OCI-LY1 (cell line): ENCODE results near the gene BPNT1.
A peak's percentile ranks its signal among the peaks of the same experiment; 100 is the strongest.

Experiments used
- H2AFZ ChIP-seq: fragments of 200-600 bp; sonication (generic), shearing (Covaris generic); 2 replicates; pipeline ENCODE4 v1.6.0; 2014; ENCODE audit warnings: antibody characterized with exemption, mild to moderate bottlenecking, low read length
- H3F3A ChIP-seq: fragments of 200-600 bp; sonication (generic), shearing (Covaris generic); 2 replicates; pipeline ENCODE4 v1.6.0; 2014; ENCODE audit warnings: mild to moderate bottlenecking, antibody characterized with exemption, low read length, moderate library complexity; ENCODE audit not compliant: insufficient read depth
- H3K27ac ChIP-seq: fragments of 200-600 bp; sonication (generic); 2 replicates; pipeline ENCODE4 v1.5.1; 2014; ENCODE audit warnings: low read length, mixed run types, mild to moderate bottlenecking, low read depth; ENCODE audit not compliant: poor library complexity, severe bottlenecking
- H3K27me3 ChIP-seq: fragments of 200-600 bp; sonication (generic); 2 replicates; pipeline ENCODE4 v1.6.0; 2014; ENCODE audit warnings: antibody characterized with exemption, mild to moderate bottlenecking, low read length, moderate library complexity; ENCODE audit not compliant: insufficient read depth
- H3K36me3 ChIP-seq: fragments of 200-600 bp; sonication (generic); 2 replicates; pipeline ENCODE4 v1.6.1; 2014; ENCODE audit warnings: mild to moderate bottlenecking, antibody characterized with exemption, low read length, moderate library complexity, mixed read lengths; ENCODE audit not compliant: insufficient read depth
- H3K4me1 ChIP-seq: fragments of 200-600 bp; sonication (generic); 2 replicates; pipeline ENCODE4 v1.5.1; 2014; ENCODE audit warnings: mild to moderate bottlenecking, low read length, moderate library complexity; ENCODE audit not compliant: insufficient read depth, severe bottlenecking
- H3K4me2 ChIP-seq: fragments of 200-600 bp; sonication (generic), shearing (Covaris generic); 2 replicates; pipeline ENCODE4 v1.6.1; 2014; ENCODE audit warnings: low read length
- H3K4me3 ChIP-seq: fragments of 200-600 bp; sonication (generic); 2 replicates; pipeline ENCODE4 v1.5.1; 2014; ENCODE audit warnings: low read length, low read depth, mild to moderate bottlenecking, mixed read lengths; ENCODE audit not compliant: poor library complexity, severe bottlenecking
- H3K79me2 ChIP-seq: fragments of 200-600 bp; shearing (Covaris generic); 2 replicates; pipeline ENCODE4 v1.6.1; 2016; ENCODE audit warnings: mixed run types, low read length, mixed read lengths; ENCODE audit not compliant: insufficient read depth
- H3K9ac ChIP-seq: fragments of 200-600 bp; sonication (generic), shearing (Covaris generic); 2 replicates; pipeline ENCODE4 v1.6.1; 2014; ENCODE audit warnings: mild to moderate bottlenecking, low read length, mixed read lengths
- H3K9me2 ChIP-seq: fragments of 200-600 bp; sonication (generic), shearing (Covaris generic); 2 replicates; pipeline ENCODE4 v1.6.1; 2014; ENCODE audit warnings: low read depth, mild to moderate bottlenecking, low read length, mixed read lengths
- H3K9me3 ChIP-seq: fragments of 200-600 bp; shearing (Covaris generic); 2 replicates; pipeline ENCODE4 v1.6.1; 2014; ENCODE audit warnings: low read length, mixed read lengths
- H4K20me1 ChIP-seq: fragments of 200-600 bp; sonication (generic), shearing (Covaris generic); 2 replicates; pipeline ENCODE4 v1.6.0; 2016; ENCODE audit warnings: mild to moderate bottlenecking, low read length; ENCODE audit not compliant: insufficient read depth
- EZH2 ChIP-seq: fragments of 200-600 bp; sonication (generic), shearing (Covaris generic); IDR thresholded peaks from 2 replicates; pipeline ENCODE4 v1.8.0; 2017; ENCODE audit warnings: borderline replicate concordance, mixed run types, mild to moderate bottlenecking, antibody characterized with exemption, low read length, moderate library complexity, mixed read lengths
- TF ChIP-seq, protein P1 (sequence below): fragments of 200-600 bp; sonication (generic), shearing (Covaris generic); IDR thresholded peaks from 2 replicates; pipeline ENCODE4 v1.5.1; 2017; ENCODE audit warnings: mild to moderate bottlenecking, antibody characterized with exemption, low read length, moderate library complexity, mixed read lengths

The BPNT1 gene

DNA sequence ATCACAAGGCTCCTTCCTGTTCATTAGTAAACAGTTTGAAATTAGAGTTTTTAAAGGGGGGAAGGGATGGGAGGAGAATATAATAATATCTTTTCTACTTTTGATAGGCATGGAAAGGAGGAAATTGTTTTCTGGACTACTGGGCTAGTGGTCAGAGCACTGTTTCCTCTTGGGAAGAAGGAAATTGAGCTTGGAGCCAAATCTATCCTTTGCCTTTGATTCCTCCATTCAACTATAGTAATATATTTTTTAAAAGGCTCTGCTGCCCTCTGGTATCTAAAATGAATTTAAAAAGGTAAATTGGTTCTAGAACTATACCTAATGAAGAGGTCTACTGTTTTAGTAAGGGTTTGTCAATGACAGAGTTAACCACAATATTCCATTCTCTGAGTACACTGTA, 10.2 kb upstream of the BPNT1 start:
- Histone ChIP-seq H3K4me1 (peaks cover 10% of the 10 kb centered on the region), H3K79me2 (no peaks in the 10 kb centered on the region), H3K4me3 (no peak overlapping the region), H2AFZ (no peak overlapping the region), H3K9ac (no peak overlapping the region), H3K36me3 (peaks cover 75% of the 10 kb centered on the region), H3K27ac (no peak overlapping the region), H3K9me2 (no peaks in the 10 kb centered on the region), H3F3A (peaks cover 13% of the 10 kb centered on the region; the same call in 1 of the 2 replicates), H3K4me2 (no peak overlapping the region), H3K9me3 (no peaks in the 10 kb centered on the region), H3K27me3 (no peaks in the 10 kb centered on the region), H4K20me1 (no peaks in the 10 kb centered on the region)
- TF ChIP-seq, protein P1, sequence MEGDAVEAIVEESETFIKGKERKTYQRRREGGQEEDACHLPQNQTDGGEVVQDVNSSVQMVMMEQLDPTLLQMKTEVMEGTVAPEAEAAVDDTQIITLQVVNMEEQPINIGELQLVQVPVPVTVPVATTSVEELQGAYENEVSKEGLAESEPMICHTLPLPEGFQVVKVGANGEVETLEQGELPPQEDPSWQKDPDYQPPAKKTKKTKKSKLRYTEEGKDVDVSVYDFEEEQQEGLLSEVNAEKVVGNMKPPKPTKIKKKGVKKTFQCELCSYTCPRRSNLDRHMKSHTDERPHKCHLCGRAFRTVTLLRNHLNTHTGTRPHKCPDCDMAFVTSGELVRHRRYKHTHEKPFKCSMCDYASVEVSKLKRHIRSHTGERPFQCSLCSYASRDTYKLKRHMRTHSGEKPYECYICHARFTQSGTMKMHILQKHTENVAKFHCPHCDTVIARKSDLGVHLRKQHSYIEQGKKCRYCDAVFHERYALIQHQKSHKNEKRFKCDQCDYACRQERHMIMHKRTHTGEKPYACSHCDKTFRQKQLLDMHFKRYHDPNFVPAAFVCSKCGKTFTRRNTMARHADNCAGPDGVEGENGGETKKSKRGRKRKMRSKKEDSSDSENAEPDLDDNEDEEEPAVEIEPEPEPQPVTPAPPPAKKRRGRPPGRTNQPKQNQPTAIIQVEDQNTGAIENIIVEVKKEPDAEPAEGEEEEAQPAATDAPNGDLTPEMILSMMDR: no peak
- TF ChIP-seq EZH2: no peak

DNA sequence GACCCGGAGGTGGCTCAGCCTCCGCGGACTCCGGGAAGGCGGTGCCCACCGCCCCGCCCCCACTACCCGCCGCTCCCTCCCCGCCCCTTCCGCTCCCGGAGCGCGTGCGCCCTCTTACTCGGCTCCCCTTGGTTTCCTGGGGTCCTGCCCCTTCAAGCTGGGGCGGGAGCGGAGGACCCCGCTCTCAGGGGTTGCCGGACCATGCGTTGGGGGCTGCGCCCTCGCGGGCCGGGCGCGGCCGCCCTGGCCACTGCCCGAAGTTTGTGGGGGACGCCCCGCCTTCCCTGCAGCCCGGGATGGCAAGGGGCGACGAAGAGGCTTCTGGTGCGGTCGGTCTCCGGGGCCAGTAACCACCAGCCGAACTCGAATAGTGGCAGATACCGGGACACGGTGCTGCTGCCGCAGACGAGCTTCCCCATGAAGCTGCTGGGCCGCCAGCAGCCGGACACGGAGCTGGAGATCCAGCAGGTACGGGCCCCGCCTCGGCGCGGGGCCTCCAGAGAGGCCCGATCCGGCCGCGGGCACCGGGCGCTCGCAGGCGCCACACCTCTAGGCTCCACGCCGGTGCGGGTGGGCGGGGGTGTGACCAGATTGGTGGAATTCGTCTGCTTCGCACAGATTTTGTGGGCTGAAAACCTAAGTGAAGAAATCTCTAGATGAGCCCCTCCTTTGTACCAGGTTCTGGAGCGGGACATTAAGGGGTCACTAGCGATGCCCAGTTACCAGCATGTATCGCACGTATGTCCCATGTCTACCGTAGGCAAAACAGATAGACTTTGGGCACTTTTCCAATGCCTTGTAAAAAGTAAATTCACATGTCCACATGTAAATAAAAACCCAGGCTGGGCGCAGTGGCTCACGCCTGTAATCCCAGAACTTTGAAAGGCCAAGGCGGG, 4.7 kb upstream of the BPNT1 start, which contains the start of gene IARS2:
Gene IARS2, plus strand, starts transcription at position 117 of the 896 bp plus-strand sequence. Its CDS starts 85 bp downstream, at position 202.
- Histone ChIP-seq H4K20me1 (no peaks in the 10 kb centered on the region), H3K9ac (peak within 1 kb of the TSS; percentile 75), H3K4me2 (peak within 1 kb of the TSS; percentile 89), H3K4me3 (peak within 1 kb of the TSS; percentile 78), H3F3A (0 out of 2 replicates have a peak, but pooled peaks cover 7% of the 10 kb centered on the region), H3K27me3 (no peaks in the 10 kb centered on the region), H3K27ac (no peak within 1 kb of the TSS), H3K36me3 (peaks cover 26% of the 10 kb centered on the region), H3K79me2 (peaks cover 2% of the 10 kb centered on the region; the same call in 1 of the 2 replicates), H3K4me1 (peaks cover 18% of the 10 kb centered on the region), H2AFZ (no peak within 1 kb of the TSS), H3K9me3 (no peaks in the 10 kb centered on the region), H3K9me2 (no peaks in the 10 kb centered on the region)
- TF ChIP-seq EZH2: no peak
- TF ChIP-seq, protein P1: no peak

DNA sequence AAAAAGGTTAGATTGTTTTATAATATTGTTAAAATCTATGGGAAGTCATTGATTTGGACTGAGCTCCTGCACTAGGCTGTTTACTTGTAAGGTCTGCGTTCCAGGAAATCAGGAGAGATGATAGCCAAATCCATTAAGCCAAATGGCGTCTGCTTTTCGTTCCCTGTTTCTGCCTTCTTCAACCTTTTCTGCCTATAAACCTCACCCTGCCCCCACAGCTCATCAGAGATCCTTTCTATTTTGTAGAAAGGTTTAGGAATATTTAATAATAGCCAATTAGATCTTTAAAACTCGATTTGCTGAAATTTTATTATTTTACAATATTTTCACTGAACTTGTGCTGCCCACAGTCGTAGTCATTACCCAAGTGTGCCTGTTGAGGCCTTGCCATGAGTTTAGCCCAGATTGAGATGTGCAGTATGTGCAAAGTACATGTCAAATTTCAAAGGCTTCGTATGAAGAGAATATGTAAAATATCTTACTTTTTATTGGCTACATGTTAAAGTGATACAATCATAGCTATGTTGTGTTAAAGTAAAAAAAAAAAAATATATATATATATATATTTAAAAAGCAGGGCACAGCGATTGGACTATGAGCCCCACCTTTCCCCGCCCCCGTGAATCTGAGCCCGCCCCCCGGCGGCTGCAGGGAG, 3.9 kb upstream of the BPNT1 start:
- no peak overlapping the region for H3K9ac ChIP-seq
- no peaks in the 10 kb centered on the region for H3K9me3 ChIP-seq
- TF ChIP-seq, protein P1: no peak
- no peak for TF ChIP-seq EZH2
- H3K36me3 ChIP-seq: peaks cover 24% of the 10 kb centered on the region
- H2AFZ ChIP-seq: no peak overlapping the region
- no peak overlapping the region for H3K27ac ChIP-seq
- no peak overlapping the region for H3K4me3 ChIP-seq
- H3K27me3 ChIP-seq: no peaks in the 10 kb centered on the region
- peak overlapping the region; percentile 24; the same call in 1 of the 2 replicates for H3K4me2 ChIP-seq
- no peaks in the 10 kb centered on the region for H3K9me2 ChIP-seq
- peaks cover 6% of the 10 kb centered on the region; the same call in 1 of the 2 replicates for H3K79me2 ChIP-seq
- H4K20me1 ChIP-seq: no peaks in the 10 kb centered on the region
- H3K4me1 ChIP-seq: peaks cover 18% of the 10 kb centered on the region
- H3F3A ChIP-seq: 0 out of 2 replicates have a peak, but pooled peaks cover 7% of the 10 kb centered on the region
